GM18951 (cell line): ENCODE results near the gene COL17A1.

ENCODE experiments used
- POLR2A ChIP-seq: IDR thresholded peaks from 4 replicates; pipeline ENCODE4 v1.6.1; 2011; ENCODE audit warnings: mild to moderate bottlenecking; ENCODE audit not compliant: insufficient read length, insufficient read depth; ENCODE audit errors: extremely low read depth
- in situ Hi-C: fragments of 300-500 bp; cut with MboI; formaldehyde crosslinking; loops from one replicate; pipeline ENCODE4 v1.12.0; 2022; ENCODE audit warnings: low sequenced_read_pairs, mixed read lengths, inconsistent platforms; ENCODE audit not compliant: unreplicated experiment

Gene COL17A1

DNA sequence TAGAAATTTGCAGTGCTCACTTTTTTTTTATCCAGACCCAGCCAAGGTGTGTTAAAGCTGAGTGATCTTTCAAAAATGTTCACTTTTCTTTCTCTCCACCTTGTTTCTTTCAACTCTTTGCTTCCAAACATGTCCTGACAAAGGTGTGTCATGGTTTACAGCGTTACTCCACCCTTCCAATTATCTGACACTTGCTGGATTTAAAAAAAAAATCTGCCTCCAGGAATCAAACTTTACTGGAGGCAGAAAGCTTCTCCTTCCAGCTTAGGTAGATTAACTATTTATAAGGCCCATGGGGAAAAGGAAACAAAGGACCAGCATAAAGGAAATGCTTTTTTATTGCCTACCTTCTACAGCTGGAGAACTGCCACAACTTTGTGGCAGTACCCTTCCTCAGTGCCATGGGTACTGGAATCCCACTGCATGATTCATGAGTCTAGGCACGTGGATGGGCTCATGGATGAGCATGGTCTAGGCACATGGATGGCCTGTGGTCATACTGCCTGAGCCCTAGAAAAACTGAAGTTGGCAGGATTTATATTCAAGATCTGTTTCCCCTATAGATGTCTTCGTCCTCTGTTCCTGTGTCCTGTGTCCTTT, at the start of gene COL17A1:
Gene COL17A1, minus strand, starts transcription at position 80 of the 600 bp plus-strand sequence. CDS start 5,207 bp downstream, outside the sequence.
- in situ Hi-C loops, result no loop called here
- no peak for TF ChIP-seq POLR2A

GRCh38 chr10:104130041-104130440, 44.4 kb upstream of the COL17A1 start:
- in situ Hi-C loops, result no loop called here
- TF ChIP-seq POLR2A, result no peak

GRCh38 chr10:104128214-104128613, 42.5 kb upstream of the COL17A1 start:
- in situ Hi-C loops, result no loop called here

DNA sequence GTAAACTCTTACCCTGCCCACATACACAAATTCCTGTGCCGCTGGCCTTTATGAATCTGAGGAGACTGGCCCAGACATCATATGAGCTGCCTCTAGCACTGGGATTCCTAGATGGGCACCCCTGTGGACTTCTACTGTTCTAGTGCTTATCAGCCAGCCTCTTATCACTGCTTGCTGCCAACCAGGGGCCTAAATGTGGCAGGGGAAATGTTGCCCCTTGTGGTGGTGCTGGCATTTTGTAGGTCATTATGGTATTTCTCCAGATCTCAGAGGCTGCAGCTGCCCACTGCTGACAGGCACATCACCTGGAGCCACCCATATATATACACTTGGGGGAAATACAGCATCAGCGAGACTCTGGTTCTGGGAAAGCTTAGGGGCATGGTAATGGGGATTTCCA, 41.7 kb upstream of the COL17A1 start:
- in situ Hi-C loops, result no loop called here
- TF ChIP-seq POLR2A, result no peak

More at GRCh38 chr10:104128214-104128613, 42.5 kb upstream of the COL17A1 start:
- no peak for TF ChIP-seq POLR2A

DNA sequence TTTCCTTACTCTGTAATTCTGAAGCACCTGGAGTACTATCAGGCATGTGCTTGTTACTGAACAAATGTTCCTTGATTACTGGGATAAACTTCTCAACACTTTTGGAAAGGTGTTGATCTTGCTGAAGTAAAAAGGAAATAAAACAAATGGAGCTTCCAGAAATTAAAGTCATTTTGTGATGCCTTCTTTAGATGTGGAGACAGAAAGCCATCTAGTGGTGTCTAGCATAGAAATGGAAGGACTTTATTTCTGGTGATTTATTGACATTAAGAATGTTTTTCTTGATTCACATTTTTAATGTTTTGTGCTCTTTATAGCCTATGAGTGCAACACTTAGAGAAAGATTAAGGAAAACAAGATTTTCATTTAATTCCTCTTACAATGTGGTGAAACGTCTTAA, 37.7 kb upstream of the COL17A1 start:
- in situ Hi-C loops, result no loop called here
- no peak for TF ChIP-seq POLR2A

DNA sequence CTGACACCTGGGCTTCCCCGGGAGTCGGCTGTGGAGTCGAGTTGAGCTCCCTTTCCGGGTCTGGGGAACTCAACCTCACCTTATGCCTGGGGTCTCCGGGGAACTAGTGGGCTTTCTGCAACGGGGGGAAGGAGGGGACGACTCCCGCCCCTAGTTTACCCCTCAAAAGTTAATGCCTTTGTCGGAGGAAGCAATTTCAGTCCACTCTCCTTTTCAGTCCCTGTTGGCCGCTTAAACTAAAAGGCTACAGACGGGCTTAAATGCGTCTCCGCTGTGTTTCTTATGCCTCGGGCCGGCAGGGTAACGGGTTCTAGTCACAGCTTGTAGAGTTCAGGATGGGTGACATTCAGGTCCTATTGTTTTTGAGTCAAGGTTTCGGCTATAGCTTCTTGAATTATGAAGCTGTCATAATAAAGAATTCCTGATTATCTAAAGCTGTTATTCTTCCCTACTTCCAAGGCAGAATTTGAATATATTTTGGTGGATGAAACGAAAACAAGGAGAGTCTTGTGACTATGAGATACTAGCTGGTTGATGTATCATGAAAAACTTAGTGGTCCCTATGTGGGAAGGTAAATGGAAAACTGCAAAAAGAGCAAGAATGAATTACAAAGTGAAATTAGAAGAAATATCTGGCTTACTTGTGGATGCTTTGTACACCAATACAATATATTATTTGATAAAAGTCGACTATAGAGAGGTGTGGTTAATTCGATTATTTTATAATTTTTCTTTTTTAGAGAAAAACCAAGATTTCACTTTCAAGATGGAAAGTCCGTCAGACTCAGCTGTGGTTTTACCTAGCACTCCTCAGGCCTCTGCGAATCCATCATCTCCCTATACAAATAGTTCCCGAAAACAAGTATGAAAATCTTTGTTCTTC, 36.8 kb upstream of the COL17A1 start:
- TF ChIP-seq POLR2A, result no peak
- in situ Hi-C loops, result no loop called here

DNA sequence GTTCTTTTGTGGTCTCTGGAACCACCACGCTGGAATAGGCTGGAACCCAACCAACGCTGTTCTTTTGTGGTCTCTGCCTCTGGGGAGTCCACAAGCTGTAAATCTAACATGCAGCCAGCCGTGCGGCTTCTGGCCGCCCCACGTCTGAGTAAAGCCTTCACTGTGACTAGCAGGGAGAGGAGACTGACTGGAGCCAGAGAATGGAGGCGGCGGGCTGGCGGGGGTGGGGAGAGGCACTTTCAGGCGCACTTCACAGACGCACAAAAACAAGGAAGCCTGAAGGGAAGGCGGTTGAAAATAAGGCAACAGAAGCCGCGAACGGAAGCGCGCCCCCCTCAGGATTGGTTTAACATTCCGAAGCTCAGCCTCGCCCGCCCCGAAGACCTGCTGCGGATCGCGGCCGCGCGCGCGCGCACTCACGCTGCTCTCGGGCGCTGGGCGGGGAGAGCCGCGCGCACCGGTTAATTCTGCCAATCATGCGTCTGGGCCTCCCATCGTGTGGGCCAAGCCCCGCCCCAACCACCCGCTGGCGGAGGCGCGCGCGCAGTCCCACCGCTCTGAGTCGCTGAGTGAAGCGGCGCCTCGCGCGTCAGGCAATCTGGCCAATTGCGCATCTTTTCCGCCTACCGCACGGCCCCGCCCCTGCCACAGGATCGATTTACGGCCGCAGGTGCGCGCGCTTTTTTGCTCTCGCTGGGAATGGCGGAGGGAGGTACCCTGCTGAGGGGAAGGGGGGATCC, 36.0 kb upstream of the COL17A1 start, which contains the start of gene SFR1:
Gene SFR1, plus strand, starts transcription at position 687 of the 740 bp plus-strand sequence. Its CDS starts 13 bp downstream, at position 700.
- in situ Hi-C loops, result no loop called here
- peak; percentile 93 for TF ChIP-seq POLR2A

- no peak for TF ChIP-seq POLR2A
- in situ Hi-C loops, result no loop called here
Measured at GRCh38 chr10:104120903-104121484, 35.3 kb upstream of the COL17A1 start.

DNA sequence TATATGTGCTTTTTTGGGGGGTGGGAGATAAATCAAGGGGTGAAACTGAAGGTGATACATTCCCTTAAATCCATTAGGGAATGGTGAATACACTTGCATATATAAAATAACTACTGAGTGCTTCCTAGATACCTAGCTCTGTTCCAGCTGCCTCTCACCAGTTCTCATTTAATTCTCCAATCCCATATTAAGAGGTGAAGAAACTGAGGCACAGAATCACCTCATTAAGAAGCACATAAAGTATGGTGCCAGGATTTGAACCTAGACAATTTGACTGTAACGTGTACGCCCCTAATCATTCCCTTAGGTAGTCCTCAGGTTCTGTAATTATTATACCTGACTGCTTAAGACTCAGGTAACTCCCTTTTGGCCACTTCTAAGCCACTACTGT, 34.8 kb upstream of the COL17A1 start:
- in situ Hi-C loops, result no loop called here
- TF ChIP-seq POLR2A, result no peak

DNA sequence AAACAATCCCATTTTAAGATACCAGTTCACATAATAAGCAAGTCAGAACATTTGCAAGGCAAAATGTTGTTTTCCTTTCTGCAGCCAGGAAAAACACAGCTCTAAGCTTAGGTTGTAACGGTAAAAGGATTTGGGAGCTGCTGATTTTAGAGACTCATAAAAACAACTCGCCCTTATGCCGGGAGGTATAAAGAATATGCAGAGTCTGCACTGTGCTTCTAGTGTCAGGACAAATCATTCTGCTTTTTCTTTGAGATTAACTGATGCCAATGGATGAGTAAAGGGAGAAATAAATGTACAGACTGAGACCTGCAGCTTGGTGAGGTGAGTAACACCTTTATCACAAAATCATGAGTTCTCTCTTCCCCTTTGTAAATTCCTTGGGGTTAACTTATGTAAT, 34.3 kb upstream of the COL17A1 start:
- in situ Hi-C loops, result no loop called here
- no peak for TF ChIP-seq POLR2A

DNA sequence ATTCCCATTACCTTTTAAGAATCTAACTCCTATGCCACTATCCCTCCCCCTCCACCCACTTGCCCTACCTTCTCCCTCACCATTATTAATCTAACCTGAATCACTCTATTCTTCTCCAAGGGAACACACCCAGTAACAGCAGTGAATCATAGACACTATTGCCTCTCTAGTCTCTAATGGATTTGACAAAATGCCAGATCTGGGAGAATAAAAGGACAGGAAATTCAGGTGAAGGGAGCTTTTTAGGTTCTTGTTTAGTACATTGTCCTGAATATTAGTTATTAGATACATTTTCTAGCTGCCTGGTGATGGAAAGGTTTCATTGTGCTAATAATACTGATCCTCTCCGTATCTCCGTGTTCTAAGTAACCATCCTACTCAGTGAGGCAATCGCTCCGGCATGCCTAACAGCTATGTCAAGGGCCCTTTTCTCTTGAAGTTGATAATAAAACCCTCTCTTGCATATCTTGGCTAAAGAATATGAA, 32.2 kb upstream of the COL17A1 start:
- in situ Hi-C loops, result no loop called here
- TF ChIP-seq POLR2A, result no peak

DNA sequence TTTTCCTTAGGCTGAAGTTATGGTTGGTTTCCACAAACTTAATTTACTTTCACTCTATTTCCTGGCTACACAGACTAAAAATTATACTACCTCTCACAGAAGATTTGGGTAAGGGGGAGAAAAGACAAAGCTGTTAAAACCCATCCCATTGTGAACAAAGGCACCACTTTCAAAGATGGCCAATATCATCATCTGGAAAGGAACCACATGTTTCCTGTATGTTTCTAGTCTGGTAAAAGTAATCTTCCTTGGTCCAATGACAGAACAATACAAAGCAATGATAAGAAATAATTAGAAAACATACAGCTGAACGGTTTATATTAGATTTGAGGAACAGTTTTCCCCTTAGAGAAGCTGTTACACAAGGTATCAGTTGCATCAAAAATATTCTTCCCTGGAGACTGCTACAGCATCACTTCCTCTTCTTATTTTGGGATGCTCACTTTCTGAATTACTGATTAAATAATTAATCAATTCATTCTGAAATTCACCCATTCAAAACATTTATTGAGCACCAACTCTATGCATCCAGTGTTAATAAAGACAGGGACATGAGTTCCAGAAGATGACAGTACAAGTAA, 27.8 kb upstream of the COL17A1 start:
- in situ Hi-C loops, result no loop called here
- no peak for TF ChIP-seq POLR2A

DNA sequence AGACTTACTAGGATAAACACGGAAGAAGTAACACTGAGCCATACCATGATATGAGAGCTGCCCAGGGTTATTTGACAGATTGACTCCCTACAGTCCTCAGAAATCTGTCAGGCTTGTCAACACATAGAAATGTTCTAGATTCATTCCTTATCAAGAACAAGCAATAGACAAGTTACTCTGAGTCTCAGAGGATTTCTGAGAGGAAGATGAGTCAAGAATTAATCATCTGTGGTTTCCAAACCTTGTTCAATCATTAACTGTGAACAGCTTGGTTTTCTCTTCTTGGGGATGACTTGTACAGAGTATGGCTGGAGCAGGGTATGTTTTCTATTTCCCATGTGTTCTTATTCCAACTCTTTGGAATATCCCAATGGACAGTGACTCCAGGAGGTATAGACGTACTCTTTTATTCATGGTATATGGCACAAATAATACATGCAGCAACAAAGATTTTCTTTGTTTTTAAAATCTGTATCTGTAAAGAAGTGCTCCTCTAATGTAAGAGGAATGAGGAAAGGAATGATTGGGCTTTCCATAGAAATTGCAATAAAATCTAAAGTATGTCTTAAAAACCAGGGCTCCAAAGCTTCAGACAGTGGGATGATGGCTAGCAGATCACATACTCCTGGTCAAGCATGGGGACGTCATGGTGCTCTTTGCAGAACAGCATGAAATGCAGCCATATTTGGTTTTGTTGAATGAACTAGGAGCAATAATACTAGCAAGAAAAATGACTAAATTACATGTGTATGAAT, 24.4 kb upstream of the COL17A1 start:
- TF ChIP-seq POLR2A, result no peak
- in situ Hi-C loops, result no loop called here
